ENCODE measurements around the gene PARP14.

PARP14 gene

DNA sequence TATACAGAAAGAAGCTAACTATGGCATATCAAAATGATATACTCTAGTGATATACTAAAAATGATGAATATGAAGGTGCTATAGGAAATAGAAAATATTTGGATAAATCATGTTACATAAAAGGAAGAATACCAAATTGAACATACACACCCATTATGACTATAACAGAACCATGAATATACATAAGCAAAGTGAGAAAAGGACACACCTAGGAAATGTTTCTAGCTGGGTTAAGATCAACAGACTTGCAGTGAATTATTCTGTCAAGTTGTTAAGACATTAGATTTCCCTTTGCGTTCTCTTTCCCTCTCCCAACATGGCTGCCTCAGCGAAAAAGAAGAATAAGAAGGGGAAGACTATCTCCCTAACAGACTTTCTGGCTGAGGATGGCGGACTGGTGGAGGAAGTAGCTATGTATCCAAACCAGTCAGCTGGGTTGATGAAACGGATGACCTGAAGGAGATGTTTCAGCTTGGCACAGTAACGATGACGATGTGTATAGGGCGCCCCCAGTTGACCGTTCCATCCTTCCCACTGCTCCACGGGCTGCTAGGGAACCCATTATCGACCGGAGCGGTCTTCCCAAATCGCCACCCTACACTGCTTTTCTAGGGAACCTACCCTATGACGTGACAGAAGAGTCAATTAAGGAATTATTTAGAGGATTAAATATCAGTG, 20.2 kb upstream of the PARP14 start:
- TF ChIP-seq, protein P1, sequence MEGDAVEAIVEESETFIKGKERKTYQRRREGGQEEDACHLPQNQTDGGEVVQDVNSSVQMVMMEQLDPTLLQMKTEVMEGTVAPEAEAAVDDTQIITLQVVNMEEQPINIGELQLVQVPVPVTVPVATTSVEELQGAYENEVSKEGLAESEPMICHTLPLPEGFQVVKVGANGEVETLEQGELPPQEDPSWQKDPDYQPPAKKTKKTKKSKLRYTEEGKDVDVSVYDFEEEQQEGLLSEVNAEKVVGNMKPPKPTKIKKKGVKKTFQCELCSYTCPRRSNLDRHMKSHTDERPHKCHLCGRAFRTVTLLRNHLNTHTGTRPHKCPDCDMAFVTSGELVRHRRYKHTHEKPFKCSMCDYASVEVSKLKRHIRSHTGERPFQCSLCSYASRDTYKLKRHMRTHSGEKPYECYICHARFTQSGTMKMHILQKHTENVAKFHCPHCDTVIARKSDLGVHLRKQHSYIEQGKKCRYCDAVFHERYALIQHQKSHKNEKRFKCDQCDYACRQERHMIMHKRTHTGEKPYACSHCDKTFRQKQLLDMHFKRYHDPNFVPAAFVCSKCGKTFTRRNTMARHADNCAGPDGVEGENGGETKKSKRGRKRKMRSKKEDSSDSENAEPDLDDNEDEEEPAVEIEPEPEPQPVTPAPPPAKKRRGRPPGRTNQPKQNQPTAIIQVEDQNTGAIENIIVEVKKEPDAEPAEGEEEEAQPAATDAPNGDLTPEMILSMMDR (conservative IDR thresholded peaks at IDR 0.05), result no peak
- no peak overlapping the region for H3K27ac ChIP-seq

DNA sequence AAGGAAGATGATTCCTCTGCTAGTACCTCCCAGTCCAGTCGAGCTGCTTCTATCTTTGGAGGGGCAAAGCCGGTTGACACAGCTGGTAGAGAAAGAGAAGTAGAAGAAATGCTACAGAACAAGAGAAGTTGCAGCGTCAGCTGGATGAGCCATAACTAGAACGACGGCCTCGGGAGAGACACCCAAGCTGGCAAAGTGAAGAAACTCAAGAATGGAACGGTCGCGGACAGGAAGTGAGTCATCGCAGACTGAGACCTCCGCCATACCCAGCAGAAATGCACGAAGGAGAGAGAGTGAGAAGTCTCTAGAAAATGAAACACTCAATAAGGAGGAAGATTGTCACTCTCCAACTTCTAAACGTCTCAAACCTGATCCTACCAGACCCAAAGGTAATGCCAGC, 19.0 kb upstream of the PARP14 start:
- H3K27ac ChIP-seq, result no peak overlapping the region
- TF ChIP-seq, protein P1 (conservative IDR thresholded peaks at IDR 0.05), result no peak

DNA sequence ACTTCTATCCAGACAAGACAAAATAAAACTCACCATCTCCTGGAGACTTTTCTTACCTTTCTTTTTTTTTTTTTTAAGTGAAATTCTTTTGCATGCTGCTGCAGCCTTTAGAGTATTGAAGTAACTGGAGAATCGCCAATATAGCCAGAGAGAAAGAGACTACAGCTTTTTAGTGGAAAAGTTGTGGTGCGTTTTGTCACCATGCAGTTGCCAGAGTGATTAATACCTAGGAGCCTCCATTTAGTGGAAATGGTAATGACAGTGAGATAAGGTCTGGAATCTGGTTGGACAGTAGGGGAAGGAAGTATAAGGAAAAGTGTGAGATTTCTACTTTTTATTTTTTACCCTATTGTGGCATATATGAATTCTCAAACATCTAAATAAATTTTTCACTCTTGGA, 18.1 kb upstream of the PARP14 start:
- no peak overlapping the region for H3K27ac ChIP-seq
- TF ChIP-seq, protein P1 (conservative IDR thresholded peaks at IDR 0.05), result no peak

DNA sequence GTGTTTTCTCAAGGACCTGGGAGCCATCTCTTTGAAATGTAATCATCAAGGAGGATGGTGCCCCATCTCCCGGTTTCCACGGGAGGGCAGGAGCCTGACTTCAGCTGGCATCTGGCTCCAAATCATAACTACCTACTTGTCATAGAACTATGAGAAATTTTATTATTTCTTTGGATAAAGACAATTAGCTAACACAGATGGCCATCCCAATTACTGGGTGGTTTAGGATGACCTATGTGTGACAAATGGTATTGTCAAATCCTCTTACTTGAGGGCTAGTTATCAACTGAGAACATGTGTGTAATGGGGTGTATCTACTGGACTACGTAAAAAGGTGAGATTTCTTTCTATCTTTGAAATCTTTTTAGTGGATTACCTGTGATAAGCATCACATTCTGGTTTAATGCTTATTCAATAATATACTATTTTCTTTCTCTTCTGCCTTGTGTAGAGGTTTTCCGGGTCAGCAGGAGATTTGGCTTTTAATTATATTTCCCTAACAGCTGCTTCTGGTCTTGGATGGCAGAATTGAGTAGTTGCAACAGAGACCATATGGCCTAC, 15.3 kb upstream of the PARP14 start:
- H3K27ac ChIP-seq, result no peak overlapping the region
- TF ChIP-seq, protein P1 (conservative IDR thresholded peaks at IDR 0.05), result no peak

DNA sequence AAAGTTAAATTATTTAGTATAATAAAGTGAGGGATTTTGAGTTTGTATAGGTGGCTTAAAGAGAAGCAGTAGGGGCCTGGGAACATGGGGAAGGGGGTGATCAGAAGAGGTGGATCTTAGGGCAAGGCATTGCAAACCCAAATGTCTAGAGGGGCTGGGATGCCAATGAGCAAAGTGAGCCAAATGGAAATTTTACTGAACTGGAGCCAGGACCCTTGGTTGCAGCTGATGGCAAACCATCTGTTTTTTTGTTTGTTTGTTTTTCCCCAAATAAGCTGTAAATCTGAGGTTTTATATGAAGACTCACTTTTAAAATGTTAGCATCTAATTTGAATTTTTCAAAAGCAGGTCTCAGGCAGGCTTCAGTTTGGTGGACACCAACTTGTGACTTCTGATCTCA, 14.8 kb upstream of the PARP14 start:
- no peak overlapping the region for H3K27ac ChIP-seq
- TF ChIP-seq, protein P1 (conservative IDR thresholded peaks at IDR 0.05), result no peak

DNA sequence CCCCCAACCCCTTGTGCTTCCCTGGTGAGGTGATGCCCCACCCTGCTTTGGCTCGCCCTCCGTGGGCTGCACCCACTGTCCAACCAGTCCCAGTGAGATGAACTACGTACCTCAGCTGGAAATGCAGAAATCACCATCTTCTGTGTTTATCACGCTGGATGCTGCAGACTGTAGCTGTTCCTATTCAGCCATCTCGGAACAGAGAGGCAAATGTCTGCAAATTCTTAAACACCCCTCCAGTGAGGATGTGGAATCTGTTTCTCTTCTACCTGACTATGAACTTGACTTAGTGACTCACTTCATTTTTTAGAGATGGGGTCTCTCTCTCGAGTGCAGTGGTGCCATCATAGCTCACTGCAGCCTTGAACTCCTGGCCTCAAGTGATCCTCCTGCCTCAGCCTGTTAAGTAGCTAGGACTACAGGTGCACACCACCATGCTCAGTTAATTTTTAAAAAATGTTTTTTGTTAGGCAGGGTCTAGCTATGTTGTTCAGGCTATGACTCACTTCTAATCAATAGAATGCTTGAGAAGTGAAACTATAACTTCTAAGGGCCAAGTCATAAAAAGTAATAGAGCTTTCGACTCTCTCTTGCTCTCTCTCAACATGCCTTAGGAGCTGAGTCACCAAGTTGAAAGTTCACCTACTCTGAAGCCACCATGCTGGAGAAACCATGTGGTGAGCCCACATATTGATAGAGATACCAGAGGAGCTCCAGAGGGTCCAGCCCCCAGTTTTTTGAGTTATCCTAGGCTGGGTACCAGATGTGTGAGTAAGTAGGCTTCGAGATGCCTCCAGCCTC, 11.5 kb upstream of the PARP14 start:
- no peak overlapping the region for H3K27ac ChIP-seq
- TF ChIP-seq, protein P1 (conservative IDR thresholded peaks at IDR 0.05), result no peak

DNA sequence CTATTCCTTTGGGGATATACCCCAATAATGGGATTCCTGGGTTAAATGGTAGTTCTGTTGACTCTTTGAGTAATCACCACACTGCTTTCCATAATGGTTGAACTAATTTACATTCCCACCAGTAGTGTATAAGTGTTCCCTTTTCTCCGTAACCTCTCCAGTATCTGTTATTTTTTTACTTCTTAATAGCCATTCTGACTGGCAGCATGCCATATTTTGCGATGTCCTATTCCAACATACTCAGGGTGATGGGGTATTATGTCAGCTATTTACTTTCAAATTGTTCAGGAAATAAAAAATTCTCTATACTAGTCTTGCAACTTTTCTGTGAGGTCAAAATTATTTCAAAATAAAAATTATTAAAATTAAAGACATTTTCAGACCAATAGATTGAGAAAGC, 9.1 kb upstream of the PARP14 start:
- no peak overlapping the region for H3K27ac ChIP-seq
- TF ChIP-seq, protein P1 (conservative IDR thresholded peaks at IDR 0.05), result no peak
